Gastroesophageal sphincter (tissue), 4 donors: ENCODE measurements around the gene MAP1B. TPM values are rescaled to one million over a fixed set of nuclear protein-coding genes. Genes with fewer than 3 reads are reported as not detected.

Experiments
- ATAC-seq: fragments of 150-250 bp; one replicate; pipeline ENCODE4 v1.9.1; 2016; ENCODE audit warnings: mild to moderate bottlenecking, moderate library complexity
- H3K27ac ChIP-seq, 4 donors: fragments of 200-600 bp; sonication (generic) in 3 of 4; 1 replicate in 3 of 4; 2 replicates in 1 of 4; pipeline ENCODE4 v1.5.1; 2016 to 2019
- H3K27me3 ChIP-seq: fragments of 200-600 bp; sonication (generic); one replicate; pipeline ENCODE4 v1.5.1; 2019
- H3K36me3 ChIP-seq, 2 donors: fragments of 200-600 bp; sonication (generic); one replicate each; pipeline ENCODE4 v1.5.1; 2019; ENCODE audit warnings: control low read depth in 1 of 2
- H3K4me1 ChIP-seq, 3 donors: fragments of 200-600 bp; sonication (generic); 1 replicate in 2 of 3; 2 replicates in 1 of 3; pipeline ENCODE4 v1.5.1; 2016 to 2019; ENCODE audit warnings: control low read depth in 2 of 3
- H3K4me3 ChIP-seq, 2 donors: fragments of 200-600 bp; sonication (generic); one replicate each; pipeline ENCODE4 v1.5.1; 2019; ENCODE audit warnings: mild to moderate bottlenecking in 1 of 2, moderate library complexity in 1 of 2
- H3K9me3 ChIP-seq, 3 donors: fragments of 200-600 bp; sonication (generic); one replicate each; pipeline ENCODE4 v1.5.1; 2017 to 2019; ENCODE audit warnings: control low read depth in 2 of 3
- CTCF ChIP-seq, 4 experiments: fragments of 200-600 bp in 2 of 4; fragments of 450-650 bp in 2 of 4; sonication (generic) in 1 of 4; IDR thresholded peaks; one replicate each; pipeline ENCODE4 v1.5.1; 2017 to 2019; ENCODE audit warnings: antibody characterized with exemption in 4 of 4, mild to moderate bottlenecking in 2 of 4, moderate library complexity in 2 of 4
- EP300 ChIP-seq: sonication (generic); formaldehyde crosslinking; IDR thresholded peaks from one replicate; pipeline ENCODE4 v1.6.1; 2017; ENCODE audit warnings: antibody characterized with exemption, mild to moderate bottlenecking
- POLR2A ChIP-seq, 2 donors: fragments of 450-650 bp; IDR thresholded peaks; one replicate each; pipeline ENCODE4 v1.6.1; 2017; ENCODE audit warnings: antibody characterized with exemption in 2 of 2, mild to moderate bottlenecking in 2 of 2, moderate library complexity in 1 of 2
- POLR2AphosphoS5 ChIP-seq: sonication (generic); formaldehyde crosslinking; IDR thresholded peaks from one replicate; pipeline ENCODE4 v1.6.1; 2017; ENCODE audit warnings: antibody characterized with exemption
- WGBS, 2 donors: methylation state at CpG; one replicate each; pipeline ENCODE4 v1.1.5; 2018; ENCODE audit warnings: low coverage in 1 of 2; 5-methylcytosine and 5-hydroxymethylcytosine counted together
- total RNA-seq, 4 donors: library from RNA; depleted of rRNA; stranded (reverse); fragments of >200 nt; gene quantifications; one replicate each; pipeline ENCODE4 v1.1.0, GENCODE V29; 2016

MAP1B gene
- total RNA-seq: 1,000 to 10,000 TPM in 1 of 4 donors, 100 to 1,000 TPM in 3; 601 to 1,344 (median 738) TPM

- Histone ChIP-seq H3K27me3 (peaks cover 7% of the 10 kb centered on the region), H3K36me3 (no peaks in the 10 kb centered on the region), H3K4me1 (peaks cover 0 to 46% (median 0%) of the 10 kb centered on the region in 3 donors), H3K27ac (peak within 1 kb of the TSS; percentile 75 to 96 (median 90)), H3K9me3 (no peaks in the 10 kb centered on the region), H3K4me3 (peak within 1 kb of the TSS; percentile 81 to 82)
- peak; percentile 71 for ATAC-seq
- WGBS, 2 donors: 0% methylated on average over 11 of the region's 82 CpGs; no CpG with 5 or more reads in 1 of the 2 donors
- TF ChIP-seq CTCF (IDR thresholded peaks at IDR 0.05): peak in 1 of 4 experiments; percentile 20
- TF ChIP-seq EP300: no peak
- peak; percentile 76 for TF ChIP-seq POLR2AphosphoS5
- TF ChIP-seq POLR2A (IDR thresholded peaks at IDR 0.05): peak; percentile 65 to 75
These were observed at the start of gene MAP1B for GRCh38 chr5:72107131-72107900. TSS of gene MAP1B (plus strand) at chr5:72107475. CDS start at chr5:72107532, 57 bp downstream.

- 67 to 81% methylated on average over 1 to 2 of the region's 2 CpGs for WGBS, 2 donors
- Histone ChIP-seq H3K27ac (no peak overlapping the region), H3K27me3 (no peaks in the 10 kb centered on the region), H3K9me3 (no peaks in the 10 kb centered on the region), H3K36me3 (no peaks in the 10 kb centered on the region), H3K4me1 (no peaks in the 10 kb centered on the region), H3K4me3 (no peak overlapping the region)
- TF ChIP-seq EP300 (no peak), CTCF (IDR thresholded peaks at IDR 0.05) (no peak), POLR2AphosphoS5 (no peak), POLR2A (IDR thresholded peaks at IDR 0.05) (no peak)
- no peak for ATAC-seq
These were observed 49.5 kb upstream of the MAP1B start for GRCh38 chr5:72057816-72058215.

- ATAC-seq: no peak
- Histone ChIP-seq H3K9me3 (no peaks in the 10 kb centered on the region), H3K27ac (no peak overlapping the region), H3K4me1 (no peaks in the 10 kb centered on the region), H3K36me3 (no peaks in the 10 kb centered on the region), H3K27me3 (no peaks in the 10 kb centered on the region), H3K4me3 (no peak overlapping the region)
- 22 to 25% methylated on average over 6 to 7 of the region's 7 CpGs for WGBS, 2 donors
- TF ChIP-seq EP300 (no peak), CTCF (IDR thresholded peaks at IDR 0.05) (no peak), POLR2AphosphoS5 (no peak), POLR2A (IDR thresholded peaks at IDR 0.05) (no peak)
These were observed 44.0 kb upstream of the MAP1B start for GRCh38 chr5:72063219-72063819.

GRCh38 chr5:72064801-72065570 lies 42.3 kb upstream of the MAP1B start:
- Histone ChIP-seq H3K4me1 (no peaks in the 10 kb centered on the region), H3K9me3 (no peaks in the 10 kb centered on the region), H3K4me3 (no peak overlapping the region), H3K27ac (no peak overlapping the region), H3K36me3 (no peaks in the 10 kb centered on the region), H3K27me3 (no peaks in the 10 kb centered on the region)
- ATAC-seq: no peak
- TF ChIP-seq POLR2AphosphoS5 (no peak), EP300 (no peak)
- WGBS, 2 donors: 51 to 80% methylated on average over 2 of the region's 3 CpGs

GRCh38 chr5:72065751-72066255 lies 41.5 kb upstream of the MAP1B start:
- H3K4me1 ChIP-seq: no peaks in the 10 kb centered on the region
- 64 to 76% methylated on average over 2 to 4 of the region's 4 CpGs for WGBS, 2 donors
- no peak overlapping the region for H3K27ac ChIP-seq
- TF ChIP-seq CTCF (IDR thresholded peaks at IDR 0.05) (no peak), POLR2AphosphoS5 (no peak), POLR2A (IDR thresholded peaks at IDR 0.05) (no peak), EP300 (no peak)
- H3K27me3 ChIP-seq: no peaks in the 10 kb centered on the region
- H3K9me3 ChIP-seq: no peaks in the 10 kb centered on the region
- H3K4me3 ChIP-seq: no peak overlapping the region
- no peak for ATAC-seq
- no peaks in the 10 kb centered on the region for H3K36me3 ChIP-seq
